Stimulated activated CD4-positive, alpha-beta T cell treated with anti-CD3 and anti-CD28 coated beads, Interleukin-15, amount 100 ng/mL, for 1 hour (primary cell): Measurements from ENCODE around the gene KRTAP4-1.
"Not testable (repeated sequence)": the region's sequence is repeated elsewhere in the genome, so short reads cannot be mapped to it uniquely, and the experiment has no call there.

Experiments
- DNase-seq, 2 donors: peaks; one replicate each; pipeline ENCODE4 v3.0.0-alpha.2; 2020; ENCODE audit warnings: low read depth in 1 of 2, low spot score in 1 of 2

The KRTAP4-1 gene

GRCh38 chr17:41176744-41177387 is 7.8 kb downstream of the KRTAP4-1 start:
- no peak for DNase-seq

GRCh38 chr17:41171886-41172285 is 12.8 kb downstream of the KRTAP4-1 start:
- DNase-seq = no peak

- DNase-seq = no peak
Measured at GRCh38 chr17:41168121-41168520, 16.6 kb downstream of the KRTAP4-1 start, which contains the start of gene KRTAP4-3. KRTAP4-3 (minus strand) TSS chr17:41168221; CDS start chr17:41168172, 49 bp downstream.

GRCh38 chr17:41167561-41167960 is 17.1 kb downstream of the KRTAP4-1 start:
- DNase-seq = no peak

GRCh38 chr17:41163828-41164227 is 20.9 kb downstream of the KRTAP4-1 start:
- DNase-seq = no peak

- DNase-seq = no peak
Measured at GRCh38 chr17:41160648-41161047, 24.1 kb downstream of the KRTAP4-1 start, which contains the start of gene KRTAP4-4. KRTAP4-4 (minus strand) TSS chr17:41160748; CDS start chr17:41160691, 57 bp downstream.

- DNase-seq = not testable (repeated sequence)
Measured at GRCh38 chr17:41160190-41160589, 24.5 kb downstream of the KRTAP4-1 start.

GRCh38 chr17:41153856-41154255 is 30.9 kb downstream of the KRTAP4-1 start:
- no peak for DNase-seq

GRCh38 chr17:41151525-41151924 is 33.2 kb downstream of the KRTAP4-1 start:
- no peak for DNase-seq

- DNase-seq = no peak
Measured at GRCh38 chr17:41150026-41150425, 34.7 kb downstream of the KRTAP4-1 start.

GRCh38 chr17:41149652-41149985 is 35.1 kb downstream of the KRTAP4-1 start, which contains the start of gene KRTAP4-5:
KRTAP4-5 (minus strand) TSS chr17:41149825; CDS start chr17:41149767, 58 bp downstream.
- no peak for DNase-seq

- not testable (repeated sequence) for DNase-seq
Measured at GRCh38 chr17:41148971-41149651, 35.6 kb downstream of the KRTAP4-1 start.

- no peak for DNase-seq
Measured at GRCh38 chr17:41147531-41148204, 37.0 kb downstream of the KRTAP4-1 start.

GRCh38 chr17:41145261-41145660 is 39.5 kb downstream of the KRTAP4-1 start:
- DNase-seq = no peak

- no peak for DNase-seq
Measured at GRCh38 chr17:41144846-41145245, 39.9 kb downstream of the KRTAP4-1 start.

- no peak for DNase-seq
Measured at GRCh38 chr17:41141361-41141760, 43.4 kb downstream of the KRTAP4-1 start.

- DNase-seq = no peak
Measured at GRCh38 chr17:41140360-41141131, 44.2 kb downstream of the KRTAP4-1 start, which contains the start of gene KRTAP4-6. KRTAP4-6 (minus strand) TSS chr17:41140544; CDS start chr17:41140487, 57 bp downstream.

GRCh38 chr17:41139865-41140264 is 44.8 kb downstream of the KRTAP4-1 start:
- DNase-seq = not testable (repeated sequence)
